ENCODE data around the gene NTRK2.

NTRK2 gene

GRCh38 chr9:84799251-84799650, 129.7 kb downstream of the NTRK2 start:
- no peak for DNase-seq (ENCODE audit: insufficient read length, low spot score)
- FAIRE-seq = no peak
- TF ChIP-seq POU2F2 (IDR thresholded peaks at IDR 0.05; ENCODE audit: low read depth, low read length) (no peak), PAX5 (IDR thresholded peaks at IDR 0.05; ENCODE audit: insufficient read depth, low read length, severe bottlenecking) (no peak), TAF1 (IDR thresholded peaks at IDR 0.05; ENCODE audit: low read depth, low read length) (no peak), POLR2A (IDR thresholded peaks at IDR 0.05; ENCODE audit: low read depth, low read length) (no peak), POLR2AphosphoS5 (IDR thresholded peaks at IDR 0.05; ENCODE audit: low read depth, low read length) (no peak), SPI1 (IDR thresholded peaks at IDR 0.05; ENCODE audit: low read depth, low read length) (no peak)

DNA sequence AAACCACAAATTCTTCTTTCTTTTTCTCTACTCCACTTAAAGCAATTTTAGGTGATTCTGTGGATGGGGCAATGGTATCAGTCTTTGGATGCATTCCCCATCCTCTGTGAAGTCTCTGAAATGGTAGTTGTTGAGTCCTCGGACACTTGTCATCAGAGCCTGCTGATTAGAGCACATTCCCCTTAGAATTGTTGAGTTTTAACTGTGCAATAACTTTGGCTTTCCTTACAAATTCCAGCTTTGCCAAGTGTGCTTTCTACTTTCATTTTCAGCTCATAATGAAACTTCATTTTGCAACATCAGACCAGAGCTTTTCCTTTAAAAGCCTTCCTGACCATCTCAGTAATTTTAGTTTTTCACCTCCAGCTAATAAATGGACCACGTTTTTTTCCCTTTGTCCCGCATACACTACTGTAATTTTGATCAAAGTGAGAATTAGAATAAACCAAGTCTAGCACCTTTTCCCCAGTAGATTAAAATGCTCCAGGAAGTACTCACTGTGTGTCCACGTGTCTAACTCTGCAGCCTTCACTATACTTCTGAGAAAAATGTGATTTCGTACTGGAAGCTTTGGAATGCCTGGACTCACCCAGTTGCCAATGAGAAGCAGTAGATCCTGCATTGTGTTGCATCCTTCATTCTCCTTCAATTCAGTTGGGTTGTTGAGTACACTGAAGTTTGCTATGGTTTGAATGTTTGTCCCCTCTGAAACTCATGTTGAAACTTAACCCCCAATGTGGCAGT, 135.6 kb downstream of the NTRK2 start:
- FAIRE-seq (no peak), DNase-seq (ENCODE audit: insufficient read length, low spot score) (no peak)
- TF ChIP-seq POLR2A (IDR thresholded peaks at IDR 0.05; ENCODE audit: low read depth, low read length) (no peak), POU2F2 (IDR thresholded peaks at IDR 0.05; ENCODE audit: low read depth, low read length) (no peak), TAF1 (IDR thresholded peaks at IDR 0.05; ENCODE audit: low read depth, low read length) (no peak), PAX5 (IDR thresholded peaks at IDR 0.05; ENCODE audit: insufficient read depth, low read length, severe bottlenecking) (no peak), SPI1 (IDR thresholded peaks at IDR 0.05; ENCODE audit: low read depth, low read length) (no peak), POLR2AphosphoS5 (IDR thresholded peaks at IDR 0.05; ENCODE audit: low read depth, low read length) (no peak)

- TF ChIP-seq POU2F2 (IDR thresholded peaks at IDR 0.05; ENCODE audit: low read depth, low read length) = no peak
- no peak for TF ChIP-seq PAX5 (IDR thresholded peaks at IDR 0.05; ENCODE audit: insufficient read depth, low read length, severe bottlenecking)
- TF ChIP-seq POLR2AphosphoS5 (IDR thresholded peaks at IDR 0.05; ENCODE audit: low read depth, low read length) = no peak
- TF ChIP-seq POLR2A (IDR thresholded peaks at IDR 0.05; ENCODE audit: low read depth, low read length) = no peak
- FAIRE-seq (no peak), DNase-seq (ENCODE audit: insufficient read length, low spot score) (no peak)
These were observed 137.9 kb downstream of the NTRK2 start for GRCh38 chr9:84807431-84807830.

DNA sequence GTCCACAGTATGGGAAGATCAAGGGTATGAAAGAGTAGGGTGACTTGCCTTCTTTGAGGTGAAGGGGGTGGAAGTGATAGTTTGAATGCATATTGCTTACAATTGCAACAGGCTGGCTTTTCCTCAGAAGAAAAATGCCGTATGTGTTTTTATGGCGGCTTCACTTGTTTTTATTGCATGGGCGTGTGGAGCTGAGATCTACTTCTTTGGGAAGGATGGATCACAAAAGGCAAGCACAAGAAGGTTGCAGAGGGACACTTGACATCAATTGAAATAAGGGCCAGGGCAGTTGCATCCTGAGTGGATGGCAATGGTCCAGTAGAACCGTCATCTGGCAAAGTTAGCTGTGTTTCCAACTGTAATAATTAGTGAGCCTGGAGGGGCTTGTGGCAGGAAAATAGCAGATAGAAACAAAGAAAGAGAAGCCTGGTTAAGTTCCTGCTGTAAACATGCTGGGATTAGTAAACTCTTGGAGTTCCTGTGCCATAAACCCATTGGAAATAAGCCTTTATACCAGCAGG, 138.4 kb downstream of the NTRK2 start:
- DNase-seq (ENCODE audit: insufficient read length, low spot score) (no peak), FAIRE-seq (no peak)
- TF ChIP-seq PAX5 (IDR thresholded peaks at IDR 0.05; ENCODE audit: insufficient read depth, low read length, severe bottlenecking) = no peak
- TF ChIP-seq TAF1 (IDR thresholded peaks at IDR 0.05; ENCODE audit: low read depth, low read length) = no peak
- no peak for TF ChIP-seq POLR2AphosphoS5 (IDR thresholded peaks at IDR 0.05; ENCODE audit: low read depth, low read length)
- no peak for TF ChIP-seq POLR2A (IDR thresholded peaks at IDR 0.05; ENCODE audit: low read depth, low read length)
- TF ChIP-seq SPI1 (IDR thresholded peaks at IDR 0.05; ENCODE audit: low read depth, low read length) = no peak
- TF ChIP-seq POU2F2 (IDR thresholded peaks at IDR 0.05; ENCODE audit: low read depth, low read length) = no peak

DNA sequence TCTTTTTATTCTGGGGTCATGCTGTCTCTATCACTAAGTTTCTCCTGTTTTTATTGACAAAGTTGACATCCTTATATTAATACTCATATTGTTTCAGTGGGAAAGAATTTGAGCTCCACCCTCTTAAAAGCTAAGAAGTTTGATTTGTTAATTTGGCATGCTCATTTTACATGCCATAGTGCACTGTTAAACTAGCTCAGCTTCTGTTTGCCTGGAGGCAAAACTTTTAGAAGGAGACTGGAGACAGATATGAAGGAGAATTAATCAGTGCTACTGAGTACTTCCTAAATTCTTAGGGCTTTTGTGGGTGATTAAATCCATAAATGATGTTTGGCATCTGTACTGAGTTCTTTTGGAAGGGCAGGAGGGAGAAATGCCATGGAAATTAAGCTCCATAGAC, 138.9 kb downstream of the NTRK2 start:
- FAIRE-seq (no peak), DNase-seq (ENCODE audit: insufficient read length, low spot score) (no peak)
- TF ChIP-seq TAF1 (IDR thresholded peaks at IDR 0.05; ENCODE audit: low read depth, low read length) = no peak
- TF ChIP-seq PAX5 (IDR thresholded peaks at IDR 0.05; ENCODE audit: insufficient read depth, low read length, severe bottlenecking) = no peak
- no peak for TF ChIP-seq POLR2AphosphoS5 (IDR thresholded peaks at IDR 0.05; ENCODE audit: low read depth, low read length)
- TF ChIP-seq SPI1 (IDR thresholded peaks at IDR 0.05; ENCODE audit: low read depth, low read length) = no peak
- TF ChIP-seq POU2F2 (IDR thresholded peaks at IDR 0.05; ENCODE audit: low read depth, low read length) = no peak
- TF ChIP-seq POLR2A (IDR thresholded peaks at IDR 0.05; ENCODE audit: low read depth, low read length) = no peak

DNA sequence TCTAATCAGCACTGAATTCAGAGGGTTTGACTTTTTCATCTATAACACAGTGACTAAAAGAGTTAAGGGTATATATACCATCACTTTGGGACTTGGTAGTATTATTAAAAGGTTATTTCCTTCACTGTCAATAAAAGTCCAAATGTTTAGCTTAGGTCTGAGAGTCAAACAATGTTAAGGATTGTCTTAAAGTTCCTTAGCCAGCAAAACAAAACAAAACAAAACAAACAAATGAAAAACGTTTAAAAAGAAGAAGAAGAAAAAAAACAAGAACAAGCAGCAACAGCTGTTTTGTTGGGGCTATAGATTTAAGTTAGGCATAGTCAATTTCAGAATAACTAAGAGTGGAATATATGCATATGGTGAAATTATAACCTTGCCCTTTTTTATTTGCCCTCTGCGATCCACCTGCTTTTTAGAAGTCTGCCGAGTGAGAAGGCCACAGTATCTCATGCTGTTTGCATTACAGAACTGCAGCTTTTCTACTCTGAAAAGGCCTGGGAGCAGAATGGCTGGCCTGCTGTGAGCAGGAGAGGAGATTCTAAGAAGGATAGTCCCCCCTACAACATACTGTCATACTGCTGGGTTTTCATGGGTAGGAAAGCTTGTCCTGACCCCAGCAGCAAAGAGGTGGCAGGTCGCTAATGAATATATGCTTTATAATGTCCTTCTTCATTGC, 141.7 kb downstream of the NTRK2 start:
- FAIRE-seq = no peak
- no peak for DNase-seq (ENCODE audit: insufficient read length, low spot score)
- no peak for TF ChIP-seq TAF1 (IDR thresholded peaks at IDR 0.05; ENCODE audit: low read depth, low read length)
- TF ChIP-seq POLR2AphosphoS5 (IDR thresholded peaks at IDR 0.05; ENCODE audit: low read depth, low read length) = no peak
- no peak for TF ChIP-seq POU2F2 (IDR thresholded peaks at IDR 0.05; ENCODE audit: low read depth, low read length)
- no peak for TF ChIP-seq SPI1 (IDR thresholded peaks at IDR 0.05; ENCODE audit: low read depth, low read length)
- TF ChIP-seq POLR2A (IDR thresholded peaks at IDR 0.05; ENCODE audit: low read depth, low read length) = no peak
- no peak for TF ChIP-seq PAX5 (IDR thresholded peaks at IDR 0.05; ENCODE audit: insufficient read depth, low read length, severe bottlenecking)

DNA sequence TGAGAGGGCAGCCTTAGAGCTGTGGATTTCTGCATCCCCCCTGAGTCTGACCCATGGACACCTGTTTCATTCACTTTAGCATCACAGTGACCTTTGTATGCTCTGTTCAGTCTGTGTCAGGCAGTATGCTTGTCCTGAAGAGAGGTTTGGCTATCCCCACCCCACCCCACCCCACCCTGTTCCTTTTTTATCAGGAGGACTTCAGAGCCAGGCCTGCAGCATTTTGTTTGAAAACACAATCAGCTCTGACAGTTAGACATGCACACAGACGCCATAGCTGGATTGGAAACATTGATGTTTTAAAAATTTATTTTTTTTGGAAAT, 142.2 kb downstream of the NTRK2 start:
- FAIRE-seq (no peak), DNase-seq (ENCODE audit: insufficient read length, low spot score) (no peak)
- no peak for TF ChIP-seq PAX5 (IDR thresholded peaks at IDR 0.05; ENCODE audit: insufficient read depth, low read length, severe bottlenecking)

DNA sequence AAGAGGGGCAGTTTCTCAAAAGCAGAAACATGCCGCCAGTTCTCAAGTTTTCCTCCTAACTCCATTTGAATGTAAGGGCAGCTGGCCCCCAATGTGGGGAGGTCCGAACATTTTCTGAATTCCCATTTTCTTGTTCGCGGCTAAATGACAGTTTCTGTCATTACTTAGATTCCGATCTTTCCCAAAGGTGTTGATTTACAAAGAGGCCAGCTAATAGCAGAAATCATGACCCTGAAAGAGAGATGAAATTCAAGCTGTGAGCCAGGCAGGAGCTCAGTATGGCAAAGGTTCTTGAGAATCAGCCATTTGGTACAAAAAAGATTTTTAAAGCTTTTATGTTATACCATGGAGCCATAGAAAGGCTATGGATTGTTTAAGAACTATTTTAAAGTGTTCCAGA, 142.8 kb downstream of the NTRK2 start:
- DNase-seq (ENCODE audit: insufficient read length, low spot score) = no peak
- TF ChIP-seq PAX5 (IDR thresholded peaks at IDR 0.05; ENCODE audit: insufficient read depth, low read length, severe bottlenecking) (no peak), SPI1 (IDR thresholded peaks at IDR 0.05; ENCODE audit: low read depth, low read length) (no peak), POLR2A (IDR thresholded peaks at IDR 0.05; ENCODE audit: low read depth, low read length) (no peak), POLR2AphosphoS5 (IDR thresholded peaks at IDR 0.05; ENCODE audit: low read depth, low read length) (no peak), TAF1 (IDR thresholded peaks at IDR 0.05; ENCODE audit: low read depth, low read length) (no peak), POU2F2 (IDR thresholded peaks at IDR 0.05; ENCODE audit: low read depth, low read length) (no peak)
- no peak for FAIRE-seq

DNA sequence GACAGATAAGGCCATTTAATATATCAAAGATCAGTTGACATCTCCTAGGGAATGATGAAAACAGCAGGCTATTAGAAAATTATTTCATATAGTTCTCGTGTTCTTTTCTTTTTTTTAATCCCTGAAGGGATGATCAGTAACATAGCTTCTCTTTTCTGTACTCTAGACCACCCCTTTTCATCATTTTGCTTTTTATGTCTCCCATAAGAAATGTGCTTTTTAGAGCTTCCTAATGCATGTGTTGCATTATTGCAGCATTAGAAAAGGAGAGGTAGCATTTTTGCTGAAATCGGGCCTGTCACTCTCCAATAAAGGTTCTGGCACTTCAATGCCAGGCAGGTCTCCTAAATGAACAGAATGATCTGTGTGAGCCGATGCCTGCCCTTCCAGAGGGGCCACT, 143.3 kb downstream of the NTRK2 start:
- no peak for TF ChIP-seq POLR2AphosphoS5 (IDR thresholded peaks at IDR 0.05; ENCODE audit: low read depth, low read length)
- no peak for TF ChIP-seq POLR2A (IDR thresholded peaks at IDR 0.05; ENCODE audit: low read depth, low read length)
- no peak for TF ChIP-seq PAX5 (IDR thresholded peaks at IDR 0.05; ENCODE audit: insufficient read depth, low read length, severe bottlenecking)
- no peak for TF ChIP-seq TAF1 (IDR thresholded peaks at IDR 0.05; ENCODE audit: low read depth, low read length)
- TF ChIP-seq POU2F2 (IDR thresholded peaks at IDR 0.05; ENCODE audit: low read depth, low read length) = no peak
- TF ChIP-seq SPI1 (IDR thresholded peaks at IDR 0.05; ENCODE audit: low read depth, low read length) = no peak
- no peak for FAIRE-seq
- no peak for DNase-seq (ENCODE audit: insufficient read length, low spot score)

All from GM12891 (cell line).